Amniotic epithelial cell (primary cell): ENCODE results near the gene KCNK5.

Experiments
- DNase-seq: peaks from one replicate; pipeline ENCODE4 v3.0.0-alpha.2; 2010; ENCODE audit warnings: low read depth

KCNK5 gene

DNA sequence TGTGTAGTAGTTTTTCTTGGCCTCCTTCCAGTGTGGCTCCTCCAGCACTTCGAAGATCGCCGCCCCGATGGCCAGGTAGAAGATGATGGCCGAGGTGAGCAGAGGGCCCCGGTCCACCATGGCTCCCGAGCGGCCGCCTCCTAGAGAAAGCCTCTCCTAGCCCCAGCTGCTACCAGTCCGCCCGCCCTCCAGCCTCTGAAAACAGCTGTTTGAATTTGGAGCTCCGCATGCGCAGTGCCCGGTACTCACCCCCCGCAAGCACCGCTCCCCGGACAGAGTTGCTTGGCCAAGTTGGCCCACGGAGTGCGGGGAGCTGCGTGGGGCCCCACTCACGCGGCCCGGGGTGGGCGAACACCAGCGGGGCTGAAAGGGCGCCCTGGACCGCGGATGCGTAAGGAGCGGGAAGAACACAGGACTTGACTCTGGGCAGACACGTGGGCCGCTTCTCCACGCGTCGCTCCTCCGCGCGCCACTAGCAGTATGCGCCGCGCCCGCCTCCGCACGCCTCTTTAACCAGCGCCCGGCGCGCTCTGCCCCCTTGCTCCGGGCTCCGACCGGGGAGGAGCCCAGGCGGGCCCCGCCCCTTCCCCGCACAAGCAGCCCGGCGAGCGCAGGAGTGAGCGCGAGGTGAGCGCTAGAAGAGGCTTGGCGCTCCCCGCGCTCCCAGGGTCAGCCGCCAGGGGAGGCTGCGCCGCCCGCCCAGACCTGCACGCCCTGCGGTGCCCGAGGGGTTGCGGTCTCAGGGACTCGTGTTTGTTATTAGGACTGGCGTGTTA, at the start of gene KCNK5:
KCNK5 (minus strand) TSS at position 484 of the 776 bp plus-strand sequence; CDS start at position 120, 364 bp downstream.
- DNase-seq, result no peak

DNA sequence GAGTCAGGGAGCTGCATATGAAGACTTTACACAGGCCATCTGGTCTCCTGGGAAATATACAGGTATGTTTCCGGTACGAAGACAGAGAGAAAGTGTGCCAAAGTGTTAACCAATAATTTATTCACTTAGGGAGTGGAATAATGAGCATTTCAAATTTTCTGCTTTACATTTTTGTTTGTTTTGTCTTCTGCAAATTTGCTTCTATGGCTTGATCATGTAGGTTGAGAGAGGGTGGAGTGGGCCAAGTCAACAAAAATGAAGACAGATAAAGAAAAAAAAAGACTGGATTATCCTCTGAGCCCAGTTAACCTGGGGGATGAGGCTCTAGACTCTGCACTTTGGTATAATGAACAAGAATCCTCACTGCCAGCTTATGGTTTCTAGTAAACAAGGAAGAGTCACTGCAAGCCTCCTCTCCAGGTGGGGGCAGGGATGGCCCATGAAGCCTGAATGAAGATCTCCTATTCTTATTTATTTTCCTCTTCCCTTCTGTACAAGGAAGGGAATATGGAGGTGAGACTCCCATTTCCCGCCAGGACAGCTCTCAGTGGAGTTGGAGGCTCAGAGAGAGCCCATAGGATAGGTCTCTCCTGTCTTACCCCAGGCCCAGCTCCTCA, 47.2 kb upstream of the KCNK5 start:
- no peak for DNase-seq

DNA sequence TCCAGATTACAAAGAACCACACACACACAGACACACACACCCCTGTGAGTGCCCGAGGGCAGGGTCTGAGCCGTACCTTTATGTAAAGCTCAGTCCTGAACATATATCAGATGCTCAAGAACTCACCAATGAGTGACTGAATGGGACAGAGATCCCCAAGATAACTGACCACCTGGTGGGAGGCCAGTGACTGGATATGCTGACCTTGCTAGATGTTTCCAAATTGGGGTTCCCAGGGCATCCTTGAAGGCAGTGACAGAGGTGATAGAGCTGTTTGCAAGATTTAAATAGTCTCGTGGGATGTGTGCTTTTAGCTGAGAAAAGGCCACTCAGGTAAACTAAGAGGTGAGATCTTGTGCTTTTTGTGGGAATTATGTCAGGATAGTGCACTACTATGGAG, 45.6 kb upstream of the KCNK5 start:
- no peak for DNase-seq

GRCh38 chr6:39274471-39274870, 45.2 kb upstream of the KCNK5 start:
- DNase-seq, result no peak

GRCh38 chr6:39273406-39273821, 44.1 kb upstream of the KCNK5 start:
- DNase-seq, result no peak

DNA sequence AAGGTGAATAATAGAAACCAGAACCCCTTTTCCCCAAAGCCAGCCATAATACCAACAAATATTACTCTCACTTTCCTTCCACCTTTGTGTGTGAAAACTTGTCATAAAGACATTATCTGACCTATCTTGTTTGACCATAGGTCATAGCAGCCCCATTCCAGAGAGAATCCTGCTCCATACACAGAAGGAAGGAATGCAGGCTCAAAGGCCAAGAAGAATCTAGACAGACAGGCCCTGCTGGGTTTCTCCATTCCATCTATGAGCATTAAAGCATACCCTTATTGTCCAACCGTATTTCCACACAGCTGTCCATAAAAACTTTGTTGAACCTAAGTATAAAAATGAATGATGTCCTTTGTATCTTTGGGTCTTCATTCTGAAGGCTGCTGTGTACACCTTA, 40.7 kb upstream of the KCNK5 start:
- DNase-seq, result no peak

DNA sequence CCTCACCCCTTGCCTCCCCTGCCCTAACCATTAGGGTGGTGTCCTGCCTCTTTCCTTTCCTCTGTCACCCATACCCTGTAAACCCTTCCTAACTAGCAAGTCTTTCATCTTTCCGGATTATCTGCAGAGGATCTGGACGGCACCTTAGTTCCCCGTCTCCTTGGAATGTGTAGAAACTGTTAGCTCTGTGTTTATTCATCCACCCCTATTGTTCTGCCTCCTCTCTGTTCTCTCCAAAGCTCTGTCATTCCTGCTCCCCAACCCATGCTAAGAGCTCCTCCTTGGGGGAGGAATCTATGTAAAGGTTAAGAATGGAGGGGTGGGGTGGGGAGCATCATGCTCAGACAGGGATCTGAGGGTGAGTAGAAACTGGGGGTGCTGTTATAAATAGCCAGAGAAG, 39.4 kb upstream of the KCNK5 start:
- no peak for DNase-seq

GRCh38 chr6:39268171-39268570, 38.9 kb upstream of the KCNK5 start:
- no peak for DNase-seq

DNA sequence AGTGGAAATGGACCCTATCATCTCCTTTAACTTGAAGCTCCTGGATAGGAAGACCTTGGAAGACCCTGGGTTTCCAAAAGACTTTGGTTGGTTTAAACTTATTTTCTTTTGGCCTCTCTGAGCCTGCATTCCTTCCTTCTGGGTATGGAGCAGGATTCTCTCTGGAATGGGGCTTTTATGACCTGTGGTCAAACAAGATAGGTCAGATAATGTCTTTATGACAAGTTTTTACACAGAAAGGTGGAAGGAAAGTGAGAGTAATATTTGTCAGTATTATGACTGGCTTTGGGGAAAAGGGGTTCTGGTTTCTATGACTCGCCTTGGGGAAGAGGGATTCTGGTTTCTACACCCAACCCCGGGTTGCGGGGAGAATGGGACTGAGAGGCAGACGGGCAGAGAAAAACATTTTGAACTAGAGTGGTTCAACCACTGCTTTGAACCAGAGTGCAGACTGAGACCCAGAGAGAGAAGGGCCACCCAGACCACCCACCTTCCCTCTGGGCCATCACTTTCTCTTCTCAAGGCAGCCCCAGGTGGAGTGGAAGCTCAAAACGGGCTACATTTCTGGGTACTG, 37.6 kb upstream of the KCNK5 start:
- DNase-seq, result no peak

DNA sequence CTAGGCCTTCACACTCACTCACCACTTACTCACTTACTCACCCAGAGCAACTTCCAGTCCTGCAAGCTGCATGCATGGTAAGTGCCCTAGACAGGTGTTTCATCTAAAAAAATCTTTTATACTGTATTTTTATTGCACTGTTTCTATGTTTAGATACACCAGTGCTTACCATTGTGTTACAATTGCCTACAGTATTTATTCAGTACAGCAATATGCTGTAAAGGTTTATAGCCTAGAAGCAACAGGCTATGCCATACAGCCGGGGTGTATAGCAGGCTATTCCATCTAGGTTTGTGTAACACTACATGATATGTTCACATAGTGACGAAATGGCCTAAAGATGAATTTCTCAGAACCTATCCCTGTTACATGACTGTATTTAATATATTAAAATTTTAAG, 37.1 kb upstream of the KCNK5 start:
- no peak for DNase-seq

- DNase-seq, result no peak
Observed at GRCh38 chr6:39263303-39264037, 34.2 kb upstream of the KCNK5 start.

- DNase-seq, result no peak
Observed at GRCh38 chr6:39261751-39262150, 32.5 kb upstream of the KCNK5 start.

DNA sequence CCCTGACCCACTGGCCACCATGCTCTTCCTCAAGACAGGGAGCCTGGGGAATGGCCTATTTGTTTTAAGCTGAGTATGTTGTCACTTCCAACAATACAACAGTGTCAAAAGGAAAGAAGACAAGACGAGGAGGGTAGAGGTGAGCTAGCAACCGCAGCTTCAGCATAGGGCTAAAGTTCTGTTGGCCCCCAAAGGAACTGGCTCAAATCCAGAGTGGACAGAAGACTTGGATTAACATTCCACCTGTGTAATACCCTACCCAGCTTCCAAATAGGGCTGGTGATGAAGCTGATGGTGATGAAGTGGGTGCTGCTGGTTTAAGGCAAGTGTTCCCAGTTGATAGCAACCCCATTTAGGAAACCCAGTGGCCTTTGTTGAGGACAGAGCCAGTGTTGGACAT, 31.7 kb upstream of the KCNK5 start:
- no peak for DNase-seq

DNA sequence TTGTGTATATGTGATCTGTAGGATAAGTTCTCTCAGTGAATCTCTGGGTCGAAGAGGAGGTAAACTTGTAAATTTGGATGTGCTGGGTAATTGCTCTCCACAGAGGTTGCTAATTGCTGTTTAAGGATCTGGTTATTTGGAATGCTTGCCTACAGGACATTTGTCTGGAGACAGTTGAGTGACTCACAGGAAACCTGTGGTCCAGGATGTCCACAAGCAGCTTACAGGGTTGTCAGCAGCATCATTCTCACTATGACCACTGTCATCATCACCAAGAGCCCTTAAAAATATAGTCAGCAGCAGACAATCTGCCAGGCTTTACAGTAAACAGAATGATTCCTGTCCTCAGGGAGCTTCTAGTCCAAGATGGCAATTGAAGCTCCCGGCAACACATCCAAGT, 31.2 kb upstream of the KCNK5 start:
- DNase-seq, result no peak

DNA sequence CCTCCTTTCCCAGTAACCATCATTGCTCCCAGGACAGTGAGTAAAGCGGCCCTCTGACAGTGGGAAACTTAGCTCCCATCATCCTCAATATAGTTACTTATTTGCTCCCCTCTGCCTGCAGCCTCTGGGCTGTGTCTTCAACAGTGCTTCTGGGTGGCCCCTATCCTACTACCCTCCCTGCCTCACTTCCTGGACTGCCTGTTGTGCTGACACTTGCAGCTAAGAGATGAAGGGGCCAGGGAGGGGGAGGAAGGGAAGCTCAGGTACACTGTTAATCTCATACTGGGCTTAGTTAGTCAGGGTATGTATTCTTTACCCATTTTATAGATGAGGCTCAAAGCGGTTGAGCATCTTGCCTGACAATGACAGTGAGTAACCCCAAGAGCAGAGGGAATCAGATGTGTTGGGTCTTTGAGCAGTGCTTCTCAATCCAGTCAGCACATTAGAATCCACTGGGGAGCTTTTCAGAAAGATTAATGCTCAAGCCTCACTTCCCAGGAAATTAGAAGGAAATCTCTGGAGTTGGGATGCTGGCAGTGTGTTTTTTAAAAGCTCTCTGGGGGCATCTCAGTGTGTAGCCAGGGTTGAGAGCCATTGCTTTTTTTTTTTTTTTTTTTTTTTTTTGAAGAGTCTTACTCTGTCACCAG, 27.1 kb upstream of the KCNK5 start:
- no peak for DNase-seq

- DNase-seq, result no peak
Observed at GRCh38 chr6:39254999-39255535, 25.8 kb upstream of the KCNK5 start.

DNA sequence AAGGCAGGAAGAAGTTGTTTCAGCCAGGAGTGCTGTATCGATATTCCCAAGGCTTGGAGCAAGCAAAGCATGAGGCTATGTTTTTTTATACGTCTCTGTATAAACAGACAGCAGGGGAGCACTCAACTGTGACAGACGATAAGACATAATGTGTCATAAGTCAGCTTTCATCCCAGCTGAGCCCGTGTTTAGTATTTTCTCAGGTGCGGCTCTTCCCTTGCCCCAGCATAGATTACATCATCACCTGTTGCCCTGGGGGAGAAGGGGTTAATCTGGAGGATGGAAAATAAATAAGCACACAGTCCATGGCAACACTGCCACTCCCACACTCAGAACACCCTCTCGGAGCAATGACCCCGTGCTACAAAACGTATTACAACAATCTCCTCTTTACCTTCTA, 22.1 kb upstream of the KCNK5 start:
- DNase-seq, result no peak

- no peak for DNase-seq
Observed at GRCh38 chr6:39250507-39250906, 21.2 kb upstream of the KCNK5 start.

DNA sequence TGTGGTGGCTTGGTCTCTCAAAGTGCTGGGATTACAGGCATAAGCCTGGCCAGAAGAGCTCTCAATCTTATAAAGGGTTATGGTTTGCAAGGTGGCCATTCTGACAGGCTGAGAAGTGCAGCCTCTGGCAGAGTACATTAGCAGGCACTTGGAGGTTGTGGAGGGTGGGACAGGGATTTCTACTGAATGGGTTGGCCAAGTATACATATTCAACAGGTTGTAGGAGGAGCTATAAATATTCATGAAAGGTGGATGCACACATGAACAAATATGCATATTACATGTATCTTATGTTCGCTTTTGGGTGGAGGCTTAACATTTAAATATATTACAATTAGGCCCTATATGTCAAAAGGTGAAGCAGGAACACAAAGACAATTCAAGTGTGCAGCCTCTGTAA, 20.0 kb upstream of the KCNK5 start:
- no peak for DNase-seq

DNA sequence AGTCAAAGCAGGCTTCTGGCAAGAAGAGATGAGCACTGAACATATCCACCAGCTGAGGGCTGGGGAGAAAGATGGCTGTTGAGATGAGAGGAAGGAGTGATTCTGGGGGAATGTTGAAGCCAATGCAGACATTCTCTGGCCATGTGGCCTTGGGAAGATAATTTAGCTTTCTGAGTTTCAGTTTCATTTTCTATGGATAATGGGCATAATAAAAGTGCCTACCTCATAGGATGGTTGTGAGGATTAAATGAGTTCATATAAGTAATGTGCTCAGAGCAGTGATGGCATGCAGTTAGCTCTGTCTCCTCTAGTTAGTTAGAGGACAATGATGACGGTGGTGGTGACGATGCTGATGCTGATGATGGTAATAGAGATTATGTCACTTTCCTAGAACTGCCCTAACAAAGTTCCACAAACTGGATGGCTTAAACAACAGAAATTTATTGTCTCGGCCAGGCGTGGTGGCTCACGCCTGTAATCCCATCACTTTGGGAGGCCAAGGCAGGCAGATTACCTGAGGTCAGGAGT, 18.5 kb upstream of the KCNK5 start:
- no peak for DNase-seq

- no peak for DNase-seq
Observed at GRCh38 chr6:39243809-39244208, 14.5 kb upstream of the KCNK5 start.
